Endothelial cell of umbilical vein (primary cell): ENCODE measurements around the gene WDR77. TPM values are rescaled to one million over a fixed set of nuclear protein-coding genes. Genes with fewer than 3 reads are reported as not detected.

Experiments
- BruUV-seq: library from RNA; stranded (reverse); fragments of 400-500 nt; replicated peaks from 2 replicates; lab custom pipeline; 2021; lab: Mats Ljungman, UMichigan
- CTCF ChIA-PET: fragments of 300-600, 350-600 bp; sonication (Branson Sonifier 250); formaldehyde crosslinking; loops from one replicate; lab custom pipeline; 2021; ENCODE audit warnings: antibody characterized with exemption, inconsistent platforms; lab: Charles Lee
- POLR2A ChIA-PET: fragments of 300-600, 350-600 bp; sonication (Branson Sonifier 250); formaldehyde crosslinking; loops from one replicate; lab custom pipeline; 2021; ENCODE audit warnings: antibody characterized with exemption, inconsistent platforms; lab: Charles Lee
- DNase-seq: peaks from one replicate; pipeline ENCODE4 v3.0.0-alpha.2; 2011; ENCODE audit warnings: low read depth, low spot score
- FAIRE-seq: peaks from 2 replicates; lab custom pipeline; 2011; peaks lifted over from hg19 to GRCh38; lab: Jason Lieb, UNC
- H2AFZ ChIP-seq: 2 replicates; pipeline ENCODE4 v1.6.0; 2012; ENCODE audit warnings: low read depth, low read length, control low read depth, inconsistent platforms
- H3K27ac ChIP-seq: 2 replicates; pipeline ENCODE4 v1.5.1; 2011; ENCODE audit warnings: low read depth, mild to moderate bottlenecking, control low read depth, low read length, moderate library complexity; ENCODE audit not compliant: insufficient read depth
- H3K27me3 ChIP-seq, 2 experiments: 2 replicates each; pipeline versions ENCODE4 v1.6.0 to v1.6.1; 2011; ENCODE audit warnings: low read length in 2 of 2, mixed read lengths in 1 of 2; ENCODE audit not compliant: control insufficient read depth in 2 of 2, insufficient read depth in 2 of 2
- H3K36me3 ChIP-seq, 2 experiments: 2 replicates in 1 of 2; 3 replicates in 1 of 2; pipeline ENCODE4 v1.5.1; 2011; ENCODE audit warnings: low read length in 2 of 2, mild to moderate bottlenecking in 1 of 2, moderate library complexity in 1 of 2; ENCODE audit not compliant: control insufficient read depth in 2 of 2, insufficient read depth in 2 of 2; ENCODE audit errors: extremely low read depth in 1 of 2
- H3K4me1 ChIP-seq: 3 replicates; pipeline ENCODE4 v1.5.1; 2011; ENCODE audit warnings: mild to moderate bottlenecking, low read length; ENCODE audit not compliant: control insufficient read depth, insufficient read depth; ENCODE audit errors: extremely low read depth
- H3K4me2 ChIP-seq: 2 replicates; pipeline ENCODE4 v1.6.1; 2011; ENCODE audit warnings: low read length, control low read depth, mixed read lengths; ENCODE audit not compliant: insufficient read depth
- H3K4me3 ChIP-seq, 3 experiments: fragments of 200-600 bp in 1 of 3; sonication (generic), shearing (Covaris generic) in 1 of 3; replicated peaks in 1 of 3; 2 replicates each; pipeline ENCODE4 v1.5.1; 2011 to 2016; ENCODE audit warnings: control low read depth in 3 of 3, low read length in 3 of 3, mild to moderate bottlenecking in 2 of 3, inconsistent platforms in 1 of 3, low read depth in 1 of 3, moderate library complexity in 1 of 3; ENCODE audit not compliant: insufficient read depth in 1 of 3
- H3K79me2 ChIP-seq: 2 replicates; pipeline ENCODE4 v1.6.0; 2012; ENCODE audit warnings: low read length, inconsistent platforms; ENCODE audit not compliant: control insufficient read depth, insufficient read depth
- H3K9ac ChIP-seq: replicated peaks from 2 replicates; pipeline ENCODE3; 2011; ENCODE audit warnings: low read length, control low read depth; ENCODE audit not compliant: insufficient read depth; ENCODE audit errors: extremely low read depth
- H3K9me1 ChIP-seq: replicated peaks from 3 replicates; pipeline ENCODE4 v1.6.0; 2011; ENCODE audit warnings: mild to moderate bottlenecking, low read length; ENCODE audit not compliant: control insufficient read depth, insufficient read depth; ENCODE audit errors: extremely low read depth
- H3K9me3 ChIP-seq: replicated peaks from 2 replicates; pipeline ENCODE4 v1.5.1; 2012; ENCODE audit warnings: low read length, inconsistent platforms; ENCODE audit not compliant: control insufficient read depth, insufficient read depth
- H4K20me1 ChIP-seq: replicated peaks from 2 replicates; pipeline ENCODE3; 2011; ENCODE audit warnings: mild to moderate bottlenecking, low read length; ENCODE audit not compliant: control insufficient read depth, insufficient read depth; ENCODE audit errors: extremely low read depth
- EZH2 ChIP-seq: IDR thresholded peaks from 2 replicates; pipeline ENCODE4 v1.6.1; 2012; ENCODE audit warnings: borderline replicate concordance, low read depth, mild to moderate bottlenecking, moderate library complexity, low read length, inconsistent platforms; ENCODE audit not compliant: severe bottlenecking
- FOS ChIP-seq: IDR thresholded peaks from 2 replicates; pipeline ENCODE4 v1.6.1; 2011; ENCODE audit warnings: mild to moderate bottlenecking, low read length, moderate library complexity, borderline replicate concordance; ENCODE audit not compliant: insufficient read depth
- GATA2 ChIP-seq: IDR thresholded peaks from 2 replicates; pipeline ENCODE4 v1.7.0; 2011; ENCODE audit warnings: low read depth, mild to moderate bottlenecking, moderate library complexity, mixed read lengths, low read length; ENCODE audit not compliant: insufficient read length, insufficient read depth
- JUN ChIP-seq: IDR thresholded peaks from 2 replicates; pipeline ENCODE4 v1.6.1; 2011; ENCODE audit warnings: borderline replicate concordance, low read depth; ENCODE audit not compliant: insufficient read length, insufficient read depth
- MYC ChIP-seq: IDR thresholded peaks from one replicate; pipeline ENCODE4 v1.6.1; 2011; ENCODE audit warnings: mild to moderate bottlenecking, low read depth, low read length
- POLR2A ChIP-seq: IDR thresholded peaks from 2 replicates; pipeline ENCODE4 v1.6.1; 2012; ENCODE audit warnings: low read depth, mild to moderate bottlenecking, control low read depth, low read length
- POLR2AphosphoS5 ChIP-seq: IDR thresholded peaks from 2 replicates; pipeline ENCODE4 v1.6.1; 2012; ENCODE audit warnings: low read depth, mild to moderate bottlenecking, control low read depth, low read length, moderate library complexity; ENCODE audit not compliant: insufficient read depth
- dilution Hi-C: fragments of 300-500 bp; cut with MboI; formaldehyde crosslinking; loops from one replicate; pipeline ENCODE4 v1.15.0; 2019; ENCODE audit warnings: low sequenced_read_pairs; ENCODE audit not compliant: extremely low pct_ligation_motif_present
- intact Hi-C: fragments of 100-400 bp; cut with micrococcal nuclease; formaldehyde crosslinking; loops from one replicate; pipeline ENCODE4 v1.10.0; 2022
- polyA plus RNA-seq, 4 experiments: library from polyadenylated mRNA; depleted of rRNA in 3 of 4; stranded (reverse) in 3 of 4; unstranded in 1 of 4; fragments of >200 nt; gene quantifications; 2 replicates each; pipeline versions ENCODE4 v1.2.1 to v1.2.3, GENCODE V29; 2011 to 2012; ENCODE audit warnings: missing spikeins in 1 of 4
- total RNA-seq: library from RNA; stranded (reverse); gene quantifications from 2 replicates; pipeline ENCODE4 v1.2.3, GENCODE V29; 2021
- TF ChIP-seq, protein P1 (sequence below), 2 donors: IDR thresholded peaks; 1 replicate in 1 of 2; 2 replicates in 1 of 2; pipeline ENCODE4 v1.5.1; 2011; ENCODE audit warnings: low read length in 2 of 2, mild to moderate bottlenecking in 2 of 2, moderate library complexity in 2 of 2, control low read depth in 1 of 2, inconsistent platforms in 1 of 2, low read depth in 1 of 2; ENCODE audit not compliant: insufficient read depth in 1 of 2; ENCODE audit errors: extremely low read depth in 1 of 2
- TF ChIP-seq, protein P2 (sequence below): IDR thresholded peaks from 2 replicates; pipeline ENCODE4 v1.6.1; 2011; ENCODE audit not compliant: insufficient read depth, insufficient read length

WDR77 gene
- total and polyA plus RNA-seq, 2 donors (not counting 3 experiments of a cell fraction or from before 2014, with no cell fraction given), result 41.3 to 116 TPM

DNA sequence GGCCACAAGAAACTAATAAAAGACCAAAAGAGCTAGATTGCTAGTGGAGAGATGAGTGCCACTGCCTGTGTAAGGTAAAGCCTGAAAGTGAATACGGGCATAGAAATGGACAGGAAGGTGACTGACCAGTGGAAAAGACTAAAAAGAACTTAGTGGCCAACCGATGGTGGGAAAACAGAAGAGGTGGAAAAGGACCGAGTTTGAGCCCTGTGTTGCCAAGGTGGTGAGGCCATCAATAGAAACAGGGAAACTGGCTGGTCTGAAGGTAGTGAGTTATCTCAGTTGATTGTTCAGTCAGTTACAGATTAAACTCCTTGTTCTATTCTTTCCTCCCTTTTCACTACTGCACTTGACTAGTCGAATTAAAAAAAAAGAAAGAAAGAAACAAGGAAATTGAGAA lies 2.5 kb downstream of the WDR77 start:
- no peaks in the 10 kb centered on the region for H3K9me3 ChIP-seq
- H3K4me3 ChIP-seq, result no peak overlapping the region
- intact Hi-C loops, result no loop called here
- H3K36me3 ChIP-seq, result peaks cover 4 to 14% of the 10 kb centered on the region in 2 experiments
- TF ChIP-seq MYC, result no peak
- TF ChIP-seq POLR2AphosphoS5, result no peak
- TF ChIP-seq, protein P1, sequence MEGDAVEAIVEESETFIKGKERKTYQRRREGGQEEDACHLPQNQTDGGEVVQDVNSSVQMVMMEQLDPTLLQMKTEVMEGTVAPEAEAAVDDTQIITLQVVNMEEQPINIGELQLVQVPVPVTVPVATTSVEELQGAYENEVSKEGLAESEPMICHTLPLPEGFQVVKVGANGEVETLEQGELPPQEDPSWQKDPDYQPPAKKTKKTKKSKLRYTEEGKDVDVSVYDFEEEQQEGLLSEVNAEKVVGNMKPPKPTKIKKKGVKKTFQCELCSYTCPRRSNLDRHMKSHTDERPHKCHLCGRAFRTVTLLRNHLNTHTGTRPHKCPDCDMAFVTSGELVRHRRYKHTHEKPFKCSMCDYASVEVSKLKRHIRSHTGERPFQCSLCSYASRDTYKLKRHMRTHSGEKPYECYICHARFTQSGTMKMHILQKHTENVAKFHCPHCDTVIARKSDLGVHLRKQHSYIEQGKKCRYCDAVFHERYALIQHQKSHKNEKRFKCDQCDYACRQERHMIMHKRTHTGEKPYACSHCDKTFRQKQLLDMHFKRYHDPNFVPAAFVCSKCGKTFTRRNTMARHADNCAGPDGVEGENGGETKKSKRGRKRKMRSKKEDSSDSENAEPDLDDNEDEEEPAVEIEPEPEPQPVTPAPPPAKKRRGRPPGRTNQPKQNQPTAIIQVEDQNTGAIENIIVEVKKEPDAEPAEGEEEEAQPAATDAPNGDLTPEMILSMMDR (IDR thresholded peaks at IDR 0.05; ENCODE audit: extremely low read depth in 1 of 2, insufficient read depth in 1 of 2, low read depth in 1 of 2, low read length in 2 of 2), result no peak
- TF ChIP-seq, protein P2, sequence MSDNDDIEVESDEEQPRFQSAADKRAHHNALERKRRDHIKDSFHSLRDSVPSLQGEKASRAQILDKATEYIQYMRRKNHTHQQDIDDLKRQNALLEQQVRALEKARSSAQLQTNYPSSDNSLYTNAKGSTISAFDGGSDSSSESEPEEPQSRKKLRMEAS, result no peak
- no peak for TF ChIP-seq JUN
- no peak for TF ChIP-seq FOS
- no peak for TF ChIP-seq EZH2
- TF ChIP-seq POLR2A, result no peak
- no peak for TF ChIP-seq GATA2
- H2AFZ ChIP-seq, result no peak overlapping the region
- POLR2A ChIA-PET, result interaction anchor here (1.1 kb wide), 1 partner anchor 9 kb away, joined by 3 read pairs; no protein-coding TSS in a partner anchor
- no peaks in the 10 kb centered on the region for H3K27me3 ChIP-seq
- peak overlapping the region; percentile 67 for H3K4me2 ChIP-seq
- dilution Hi-C loops, result no loop called here
- peaks cover 21% of the 10 kb centered on the region for H3K4me1 ChIP-seq
- no peak overlapping the region for H3K9ac ChIP-seq
- H3K79me2 ChIP-seq, result peaks cover 55% of the 10 kb centered on the region
- DNase-seq (no peak), FAIRE-seq (no peak)
- no peaks in the 10 kb centered on the region for H3K9me1 ChIP-seq
- CTCF ChIA-PET, result no interaction called here
- H4K20me1 ChIP-seq, result no peaks in the 10 kb centered on the region
- BruUV-seq, result no TSS peak
- no peak overlapping the region for H3K27ac ChIP-seq
